IPS-18c (cell line): ENCODE results near the gene SCGB1D1.
"Not testable (repeated sequence)": the region's sequence is repeated elsewhere in the genome, so short reads cannot be mapped to it uniquely, and the experiment has no call there.

ENCODE experiments used
- H3K4me3 ChIP-seq: 2 replicates; pipeline ENCODE4 v1.7.0; 2013; ENCODE audit warnings: low read depth, mild to moderate bottlenecking, low read length, moderate library complexity; ENCODE audit not compliant: insufficient read depth
- H3K9me3 ChIP-seq: one replicate; pipeline ENCODE4 v1.6.1; 2013; ENCODE audit warnings: mild to moderate bottlenecking, low read length, moderate library complexity; ENCODE audit not compliant: control insufficient read depth, insufficient read depth

SCGB1D1 gene

GRCh38 chr11:62152245-62153086 lies 37.5 kb upstream of the SCGB1D1 start:
- no peaks in the 10 kb centered on the region for H3K9me3 ChIP-seq

GRCh38 chr11:62153087-62153395 lies 37.0 kb upstream of the SCGB1D1 start:
- Histone ChIP-seq H3K4me3 (no peak overlapping the region), H3K9me3 (no peaks in the 10 kb centered on the region)

More at GRCh38 chr11:62152245-62153086, 37.5 kb upstream of the SCGB1D1 start:
- H3K4me3 ChIP-seq, result no peak overlapping the region

- Histone ChIP-seq H3K9me3 (no peaks in the 10 kb centered on the region), H3K4me3 (no peak overlapping the region)
These were observed 36.4 kb upstream of the SCGB1D1 start for GRCh38 chr11:62153617-62154016.

GRCh38 chr11:62157603-62158002 lies 32.4 kb upstream of the SCGB1D1 start:
- peaks cover 2% of the 10 kb centered on the region for H3K9me3 ChIP-seq
- no peak overlapping the region for H3K4me3 ChIP-seq

- H3K9me3 ChIP-seq, result no peaks in the 10 kb centered on the region
- H3K4me3 ChIP-seq, result no peak overlapping the region
These were observed 23.6 kb upstream of the SCGB1D1 start for GRCh38 chr11:62166371-62166770.

GRCh38 chr11:62169448-62169847 lies 20.6 kb upstream of the SCGB1D1 start:
- no peak overlapping the region for H3K4me3 ChIP-seq
- no peaks in the 10 kb centered on the region for H3K9me3 ChIP-seq

GRCh38 chr11:62169935-62170334 lies 20.1 kb upstream of the SCGB1D1 start:
- Histone ChIP-seq H3K9me3 (no peaks in the 10 kb centered on the region), H3K4me3 (no peak overlapping the region)

- H3K9me3 ChIP-seq, result no peaks in the 10 kb centered on the region
- no peak overlapping the region for H3K4me3 ChIP-seq
These were observed 18.7 kb upstream of the SCGB1D1 start for GRCh38 chr11:62171261-62171723.

GRCh38 chr11:62172294-62172693 lies 17.7 kb upstream of the SCGB1D1 start:
- no peak overlapping the region for H3K4me3 ChIP-seq
- H3K9me3 ChIP-seq, result no peaks in the 10 kb centered on the region

- Histone ChIP-seq H3K4me3 (no peak overlapping the region), H3K9me3 (no peaks in the 10 kb centered on the region)
These were observed 13.2 kb upstream of the SCGB1D1 start for GRCh38 chr11:62176766-62177165.

- Histone ChIP-seq H3K9me3 (no peaks in the 10 kb centered on the region), H3K4me3 (no peak overlapping the region)
These were observed 10.0 kb upstream of the SCGB1D1 start for GRCh38 chr11:62179995-62180394.

GRCh38 chr11:62181097-62181496 lies 8.9 kb upstream of the SCGB1D1 start:
- Histone ChIP-seq H3K4me3 (no peak overlapping the region), H3K9me3 (no peaks in the 10 kb centered on the region)

GRCh38 chr11:62182147-62182891 lies 7.7 kb upstream of the SCGB1D1 start:
- no peak overlapping the region for H3K4me3 ChIP-seq
- H3K9me3 ChIP-seq, result no peaks in the 10 kb centered on the region

GRCh38 chr11:62186195-62186594 lies 3.8 kb upstream of the SCGB1D1 start:
- Histone ChIP-seq H3K4me3 (no peak overlapping the region), H3K9me3 (no peaks in the 10 kb centered on the region)

- Histone ChIP-seq H3K9me3 (no peaks in the 10 kb centered on the region), H3K4me3 (no peak overlapping the region)
These were observed 3.9 kb downstream of the SCGB1D1 start for GRCh38 chr11:62193952-62194351.

GRCh38 chr11:62195010-62195409 lies 5.0 kb downstream of the SCGB1D1 start:
- H3K4me3 ChIP-seq, result not testable (repeated sequence)

GRCh38 chr11:62195945-62196344 lies 5.9 kb downstream of the SCGB1D1 start:
- Histone ChIP-seq H3K4me3 (no peak overlapping the region), H3K9me3 (no peaks in the 10 kb centered on the region)

More at GRCh38 chr11:62195010-62195409, 5.0 kb downstream of the SCGB1D1 start:
- H3K9me3 ChIP-seq, result not testable (repeated sequence)

GRCh38 chr11:62197400-62197799 lies 7.4 kb downstream of the SCGB1D1 start:
- not testable (repeated sequence) for H3K9me3 ChIP-seq, H3K4me3 ChIP-seq
